PC-9 (cell line): ENCODE data around the gene KRT35. TPM values are rescaled to one million over a fixed set of nuclear protein-coding genes. Genes with fewer than 3 reads are reported as not detected.

Experiments used
- BruUV-seq: library from RNA; stranded (reverse); fragments of 400-500 nt; replicated peaks from 2 replicates; lab custom pipeline; 2021; lab: Mats Ljungman, UMichigan
- CTCF ChIA-PET: fragments of 300-600 bp; sonication (Branson Sonifier 250); formaldehyde crosslinking; loops from one replicate; lab custom pipeline; 2022; ENCODE audit warnings: antibody characterized with exemption; lab: Charles Lee
- POLR2A ChIA-PET: fragments of 300-600 bp; sonication (Branson Sonifier 250); formaldehyde crosslinking; loops from one replicate; lab custom pipeline; 2022; ENCODE audit warnings: antibody characterized with exemption; ENCODE audit not compliant: unreplicated experiment; lab: Charles Lee
- DNase-seq, 2 experiments: peaks; one replicate each; pipeline versions ENCODE4 v3.0.0 to v3.0.0-alpha.2; 2015 to 2022; ENCODE audit warnings: mixed read lengths in 1 of 2
- H2AFZ ChIP-seq: fragments of 200-600 bp; sonication (generic); 2 replicates; pipeline ENCODE4 v1.8.1; 2017; ENCODE audit warnings: antibody characterized with exemption
- H3F3A ChIP-seq: fragments of 200-600 bp; sonication (generic); 2 replicates; pipeline ENCODE4 v1.8.1; 2017; ENCODE audit warnings: antibody characterized with exemption, mild to moderate bottlenecking, low read depth; ENCODE audit not compliant: insufficient read depth
- H3K27ac ChIP-seq: fragments of 200-600 bp; sonication (generic); 2 replicates; pipeline ENCODE4 v1.6.1; 2016; ENCODE audit warnings: mixed run types
- H3K27me3 ChIP-seq: fragments of 200-600 bp; sonication (generic); 2 replicates; pipeline ENCODE4 v1.6.1; 2016; ENCODE audit warnings: low read depth, mixed run types; ENCODE audit not compliant: insufficient read depth
- H3K36me3 ChIP-seq: fragments of 200-600 bp; sonication (generic); 2 replicates; pipeline ENCODE4 v1.6.1; 2016; ENCODE audit warnings: low read depth, mixed run types
- H3K4me1 ChIP-seq: fragments of 200-600 bp; sonication (generic); replicated peaks from 2 replicates; pipeline ENCODE4 v1.6.1; 2016; ENCODE audit warnings: mixed run types; ENCODE audit not compliant: insufficient read depth
- H3K4me2 ChIP-seq: fragments of 200-600 bp; sonication (generic); 2 replicates; pipeline ENCODE4 v1.6.1; 2017; ENCODE audit warnings: mixed run types
- H3K4me3 ChIP-seq: fragments of 200-600 bp; sonication (generic); 2 replicates; pipeline ENCODE4 v1.6.1; 2016; ENCODE audit warnings: mixed run types
- H3K79me2 ChIP-seq: fragments of 200-600 bp; sonication (generic); 2 replicates; pipeline ENCODE4 v1.6.1; 2017; ENCODE audit warnings: low read depth, mixed run types
- H3K9me2 ChIP-seq: fragments of 200-600 bp; sonication (generic); 2 replicates; pipeline ENCODE4 v1.8.1; 2017; ENCODE audit warnings: mild to moderate bottlenecking; ENCODE audit not compliant: insufficient read depth
- H3K9me3 ChIP-seq: fragments of 200-600 bp; sonication (generic); 2 replicates; pipeline ENCODE4 v1.8.1; 2016; ENCODE audit warnings: low read depth; ENCODE audit not compliant: insufficient read depth
- H4K20me1 ChIP-seq: fragments of 200-600 bp; sonication (generic); 2 replicates; pipeline ENCODE4 v1.8.1; 2017; ENCODE audit not compliant: insufficient read depth
- EZH2 ChIP-seq: fragments of 200-600 bp; sonication (generic); IDR thresholded peaks from 2 replicates; pipeline ENCODE4 v1.8.0; 2017; ENCODE audit warnings: antibody characterized with exemption, low read depth
- intact Hi-C: fragments of 100-400 bp; cut with micrococcal nuclease; formaldehyde crosslinking; loops from one replicate; pipeline ENCODE4 v1.10.0; 2022; ENCODE audit not compliant: unreplicated experiment
- total RNA-seq: library from RNA; stranded (reverse); gene quantifications from 2 replicates; pipeline ENCODE4 v1.2.3, GENCODE V29; 2021
- TF ChIP-seq, protein P1 (sequence below): fragments of 200-600 bp; sonication (generic); conservative IDR thresholded peaks from 2 replicates; pipeline ENCODE4 v1.6.1; 2017; ENCODE audit warnings: mixed run types, antibody characterized with exemption, mild to moderate bottlenecking, moderate library complexity

Gene KRT35
- total RNA-seq, 1 experiment from 2014 or later = not detected

GRCh38 chr17:41523787-41524186 lies 42.8 kb upstream of the KRT35 start:
- H4K20me1 ChIP-seq = peaks cover 19% of the 10 kb centered on the region
- H3K27ac ChIP-seq = peak overlapping the region; percentile 95
- H3K36me3 ChIP-seq = peaks cover 38% of the 10 kb centered on the region
- H3K9me2 ChIP-seq = no peaks in the 10 kb centered on the region
- TF ChIP-seq EZH2 = no peak
- TF ChIP-seq, protein P1, sequence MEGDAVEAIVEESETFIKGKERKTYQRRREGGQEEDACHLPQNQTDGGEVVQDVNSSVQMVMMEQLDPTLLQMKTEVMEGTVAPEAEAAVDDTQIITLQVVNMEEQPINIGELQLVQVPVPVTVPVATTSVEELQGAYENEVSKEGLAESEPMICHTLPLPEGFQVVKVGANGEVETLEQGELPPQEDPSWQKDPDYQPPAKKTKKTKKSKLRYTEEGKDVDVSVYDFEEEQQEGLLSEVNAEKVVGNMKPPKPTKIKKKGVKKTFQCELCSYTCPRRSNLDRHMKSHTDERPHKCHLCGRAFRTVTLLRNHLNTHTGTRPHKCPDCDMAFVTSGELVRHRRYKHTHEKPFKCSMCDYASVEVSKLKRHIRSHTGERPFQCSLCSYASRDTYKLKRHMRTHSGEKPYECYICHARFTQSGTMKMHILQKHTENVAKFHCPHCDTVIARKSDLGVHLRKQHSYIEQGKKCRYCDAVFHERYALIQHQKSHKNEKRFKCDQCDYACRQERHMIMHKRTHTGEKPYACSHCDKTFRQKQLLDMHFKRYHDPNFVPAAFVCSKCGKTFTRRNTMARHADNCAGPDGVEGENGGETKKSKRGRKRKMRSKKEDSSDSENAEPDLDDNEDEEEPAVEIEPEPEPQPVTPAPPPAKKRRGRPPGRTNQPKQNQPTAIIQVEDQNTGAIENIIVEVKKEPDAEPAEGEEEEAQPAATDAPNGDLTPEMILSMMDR = no peak
- peaks cover 93% of the 10 kb centered on the region for H3F3A ChIP-seq
- peaks cover 64% of the 10 kb centered on the region for H3K4me1 ChIP-seq
- H3K4me3 ChIP-seq = peak overlapping the region; percentile 93
- intact Hi-C loops = loop anchor here (10.0 kb wide), 1 partner anchor 199 kb away; no protein-coding TSS in a partner anchor
- H3K27me3 ChIP-seq = no peaks in the 10 kb centered on the region
- POLR2A ChIA-PET = interaction anchor here (0.5 to 5.8 kb wide), 3 partner anchors 17 to 438 kb away, joined by 4 to 75 read pairs (median 8); partner anchors contain the start of gene KRT13
- CTCF ChIA-PET = no interaction called here
- peaks cover 59% of the 10 kb centered on the region for H3K79me2 ChIP-seq
- H3K4me2 ChIP-seq = peak overlapping the region; percentile 98
- DNase-seq = peak; percentile 67 to 74
- BruUV-seq = TSS peak; percentile 13
- no peak overlapping the region for H2AFZ ChIP-seq
- no peaks in the 10 kb centered on the region for H3K9me3 ChIP-seq

DNA sequence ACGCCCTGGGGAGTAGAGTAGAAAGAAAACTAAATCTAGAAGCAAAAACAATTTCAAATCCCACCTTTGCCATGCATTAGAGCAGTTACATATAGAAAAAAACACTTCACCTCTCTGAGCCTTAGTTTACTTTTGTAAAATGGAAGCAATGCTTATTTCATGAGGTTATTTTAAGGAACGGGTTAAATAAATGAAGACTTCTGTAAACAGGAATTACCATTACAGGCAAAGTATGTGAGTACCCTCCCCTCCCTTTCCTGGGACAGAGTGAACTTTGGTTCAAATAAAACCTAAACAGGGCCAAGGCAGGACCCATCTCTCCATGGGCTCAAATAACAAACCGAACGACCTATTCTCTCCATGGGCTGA lies 42.3 kb upstream of the KRT35 start:
- H3K4me1 ChIP-seq = peaks cover 66% of the 10 kb centered on the region
- intact Hi-C loops = loop anchor here (10.0 kb wide), 1 partner anchor 198 kb away; no protein-coding TSS in a partner anchor
- H4K20me1 ChIP-seq = peaks cover 19% of the 10 kb centered on the region
- H3K4me3 ChIP-seq = peak overlapping the region; percentile 93
- ChIA-PET POLR2A (interaction anchor here (5.8 kb wide), 1 partner anchor 17 kb away, joined by 75 read pairs; the partner anchor contains the start of gene KRT13), CTCF (no interaction called here)
- H3K27ac ChIP-seq = peak overlapping the region; percentile 95
- no peak overlapping the region for H2AFZ ChIP-seq
- peaks cover 59% of the 10 kb centered on the region for H3K79me2 ChIP-seq
- H3K9me2 ChIP-seq = no peaks in the 10 kb centered on the region
- H3F3A ChIP-seq = peaks cover 94% of the 10 kb centered on the region
- BruUV-seq = no TSS peak
- H3K27me3 ChIP-seq = no peaks in the 10 kb centered on the region
- peak overlapping the region; percentile 98 for H3K4me2 ChIP-seq
- peak in 1 of 2 experiments; percentile 60 for DNase-seq
- peaks cover 38% of the 10 kb centered on the region for H3K36me3 ChIP-seq
- no peak for TF ChIP-seq EZH2
- TF ChIP-seq, protein P1 = no peak
- no peaks in the 10 kb centered on the region for H3K9me3 ChIP-seq

- H3K4me3 ChIP-seq = peak overlapping the region; percentile 93; the same call in 1 of the 2 replicates
- ChIA-PET CTCF (interaction anchor here (0.6 to 4.7 kb wide), 6 partner anchors 15 to 208 kb away, joined by 3 to 51 read pairs (median 6); partner anchors contain the start of gene KRT13), POLR2A (interaction anchor here (0.5 to 5.8 kb wide), 18 partner anchors 8 to 1021 kb away, joined by 3 to 75 read pairs (median 6); partner anchors contain the start of genes KRT13 and TNS4)
- H3F3A ChIP-seq = peaks cover 92% of the 10 kb centered on the region
- H3K27ac ChIP-seq = peak overlapping the region; percentile 95
- TF ChIP-seq, protein P1 = no peak
- TF ChIP-seq EZH2 = no peak
- H3K9me2 ChIP-seq = no peaks in the 10 kb centered on the region
- TSS peak; percentile 13 for BruUV-seq
- intact Hi-C loops = loop anchor here (1.0 to 10.0 kb wide), 3 partner anchors 26 to 613 kb away; no protein-coding TSS in a partner anchor
- peaks cover 58% of the 10 kb centered on the region for H3K79me2 ChIP-seq
- DNase-seq = peak; percentile 82 to 98
- peaks cover 38% of the 10 kb centered on the region for H3K36me3 ChIP-seq
- H3K4me2 ChIP-seq = peak overlapping the region; percentile 98
- no peaks in the 10 kb centered on the region for H3K27me3 ChIP-seq
- H3K9me3 ChIP-seq = no peaks in the 10 kb centered on the region
- H3K4me1 ChIP-seq = peaks cover 73% of the 10 kb centered on the region
- H4K20me1 ChIP-seq = peaks cover 19% of the 10 kb centered on the region
- no peak overlapping the region for H2AFZ ChIP-seq
Observed at GRCh38 chr17:41522301-41523224, 41.6 kb upstream of the KRT35 start.
